ENCODE data around the gene MBLAC1. TPM values are rescaled to one million over a fixed set of nuclear protein-coding genes. Genes with fewer than 3 reads are reported as not detected.
A peak's percentile ranks its signal among the peaks of the same experiment; 100 is the strongest.

The MBLAC1 gene
- total and polyA plus RNA-seq, 2 of the 4 experiments (the other 2 are of a cell fraction), result 0.72 to 1.4 TPM

DNA sequence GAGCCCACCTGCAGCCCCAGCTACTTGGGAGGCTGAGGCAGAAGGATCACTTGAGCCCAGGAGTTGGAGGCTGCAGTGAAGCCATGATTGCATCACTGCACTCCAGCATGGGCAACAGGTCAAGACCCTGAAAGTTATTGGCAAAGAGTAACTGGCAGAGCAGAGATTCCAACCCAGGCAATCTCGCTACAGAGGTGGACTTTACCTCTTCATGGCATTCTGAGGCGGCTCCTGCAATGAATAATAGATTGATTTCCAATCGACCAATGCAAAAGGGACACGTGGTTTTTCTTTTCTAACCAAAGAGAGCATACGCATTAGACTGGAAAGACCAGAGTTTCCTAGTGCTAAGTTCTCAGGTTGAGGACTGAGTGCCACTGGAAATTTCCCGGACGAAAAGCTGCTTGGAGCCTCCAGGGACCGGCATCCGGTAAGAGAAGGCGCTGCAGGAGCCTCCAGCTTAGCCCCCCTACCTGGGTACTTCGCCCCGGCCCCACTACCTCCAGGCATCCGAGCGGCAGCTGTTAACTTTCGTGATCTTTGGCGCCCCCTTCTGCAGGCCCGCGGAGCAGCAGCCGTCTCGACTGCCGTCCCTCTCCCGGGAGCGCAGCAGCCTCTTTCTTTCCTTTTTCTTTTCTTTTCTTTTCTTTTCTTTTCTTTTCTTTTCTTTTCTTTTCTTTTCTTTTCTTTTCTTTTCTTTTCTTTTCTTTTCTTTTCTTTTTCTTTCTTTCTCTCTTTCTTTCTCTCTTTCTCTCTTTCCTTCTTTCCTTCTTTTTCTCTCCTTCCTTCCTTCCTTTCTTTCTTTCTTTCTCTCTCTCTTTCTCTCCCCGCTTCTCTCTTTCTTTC lies 4.1 kb downstream of the MBLAC1 start:
- Histone ChIP-seq H2BK120ac (ENCODE audit: low read depth, low read length) (no peak overlapping the region), H2AK9ac (replicated peaks; ENCODE audit: low read depth, low read length, poor library complexity) (peak overlapping the region; percentile 52), H4K20me1 (ENCODE audit: insufficient read depth, low read length) (no peaks in the 10 kb centered on the region), H4K8ac (ENCODE audit: low read depth in 2 of 2, low read length in 2 of 2) (peak overlapping the region in 1 of 2 experiments; percentile 24; a peak in 1 of 4 replicates), H3K9ac (ENCODE audit: low read depth, low read length) (no peak overlapping the region), H4K91ac (ENCODE audit: insufficient read depth, low read depth, low read length) (no peak overlapping the region), H3K4me1 (ENCODE audit: control insufficient read depth, insufficient read depth, low read length) (peaks cover 2% of the 10 kb centered on the region; the same call in 1 of the 2 replicates), H3K23ac (ENCODE audit: low read depth, low read length) (no peak overlapping the region), H3K56ac (ENCODE audit: extremely low read depth, insufficient read depth, low read length) (no peak overlapping the region), H3K9me1 (ENCODE audit: insufficient read depth, low read length) (no peaks in the 10 kb centered on the region), H2BK20ac (ENCODE audit: low read depth, low read length) (no peak overlapping the region), H2AFZ (replicated peaks; ENCODE audit: low read length, poor library complexity) (peak overlapping the region; percentile 90), H4K5ac (ENCODE audit: low read depth, low read length) (no peak overlapping the region), H3K27ac (ENCODE audit: insufficient read depth, low read length) (no peak overlapping the region), H3K14ac (replicated peaks; ENCODE audit: low read depth, low read length) (no peak overlapping the region), H3K4ac (ENCODE audit: low read depth, low read length) (no peak overlapping the region), H3K4me3 (ENCODE audit: insufficient read depth, low read depth, low read length) (no peak overlapping the region), H3K27me3 (ENCODE audit: control insufficient read depth, insufficient read depth, low read length) (peaks cover under 1% of the 10 kb centered on the region; the same call in 1 of the 2 replicates), H3K9me3 (ENCODE audit: control insufficient read depth, insufficient read depth, low read length) (no peaks in the 10 kb centered on the region), H3K18ac (ENCODE audit: low read depth, low read length) (no peak overlapping the region), H3K4me2 (ENCODE audit: low read depth, low read length) (peak overlapping the region; percentile 65), H3K36me3 (ENCODE audit: control insufficient read depth, insufficient read depth, low read length) (no peaks in the 10 kb centered on the region), H2BK15ac (ENCODE audit: low read depth, low read length) (no peak overlapping the region), H3K79me1 (ENCODE audit: low read depth in 1 of 2, low read length in 2 of 2) (peaks cover 7 to 26% of the 10 kb centered on the region in 2 experiments; a peak in 3 of 4 replicates), H2AK5ac (ENCODE audit: low read depth, low read length) (no peak overlapping the region), H2BK5ac (ENCODE audit: low read depth, low read length, poor library complexity, severe bottlenecking) (no peak overlapping the region)
- 0 out of 2 replicates have a peak, but pooled peaks have one; percentile 21 for ATAC-seq (ENCODE audit: low read depth)
- peak; percentile 27 for DNase-seq
- dilution Hi-C loops (cut with HindIII; ENCODE audit: low sequenced_read_pairs, unreplicated experiment) (no loop called here), intact Hi-C loops (cut with micrococcal nuclease) (loop anchor here (2.0 to 5.0 kb wide), 2 partner anchors 136 to 219 kb away; no protein-coding TSS in a partner anchor), in situ Hi-C loops (cut with MboI; ENCODE audit: low sequenced_read_pairs) (loop anchor here (10.0 kb wide), 1 partner anchor 214 kb away; no protein-coding TSS in a partner anchor)
- ChIA-PET CTCF (interaction anchor here (0.6 to 1.2 kb wide), 9 partner anchors 10 to 472 kb away, joined by 3 to 6 read pairs (median 3); partner anchors contain the start of gene GAL3ST4), POLR2A (ENCODE audit: unreplicated experiment) (no interaction called here)
- peak; percentile 67 for TF ChIP-seq RAD21 (IDR thresholded peaks at IDR 0.05; ENCODE audit: low read length)
- TF ChIP-seq, protein P1, sequence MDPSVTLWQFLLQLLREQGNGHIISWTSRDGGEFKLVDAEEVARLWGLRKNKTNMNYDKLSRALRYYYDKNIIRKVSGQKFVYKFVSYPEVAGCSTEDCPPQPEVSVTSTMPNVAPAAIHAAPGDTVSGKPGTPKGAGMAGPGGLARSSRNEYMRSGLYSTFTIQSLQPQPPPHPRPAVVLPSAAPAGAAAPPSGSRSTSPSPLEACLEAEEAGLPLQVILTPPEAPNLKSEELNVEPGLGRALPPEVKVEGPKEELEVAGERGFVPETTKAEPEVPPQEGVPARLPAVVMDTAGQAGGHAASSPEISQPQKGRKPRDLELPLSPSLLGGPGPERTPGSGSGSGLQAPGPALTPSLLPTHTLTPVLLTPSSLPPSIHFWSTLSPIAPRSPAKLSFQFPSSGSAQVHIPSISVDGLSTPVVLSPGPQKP (IDR thresholded peaks at IDR 0.05; ENCODE audit: borderline replicate concordance, low read depth, low read length), result no peak
- peak; percentile 40 for TF ChIP-seq CEBPB (IDR thresholded peaks at IDR 0.05; ENCODE audit: low read depth, low read length)
- peak; percentile 76 for TF ChIP-seq CTCF (conservative IDR thresholded peaks at IDR 0.05; ENCODE audit: low read depth, low read length)
- TF ChIP-seq SMC3 (IDR thresholded peaks at IDR 0.05; ENCODE audit: low read depth, low read length), result peak; percentile 39; the same call in 1 of the 2 replicates
- 11% methylated on average over 16 of the region's 24 CpGs; no CpG with 5 or more reads in 1 of the 2 experiments for WGBS, 2 experiments (ENCODE audit: extremely low coverage in 2 of 2, insufficient read length in 1 of 2)
- no TSS peak for BruUV-seq (replicated peaks)
